Measurements from ENCODE around the gene CMIP.

The CMIP gene

GRCh38 chr16:81659249-81659648 lies 214.6 kb downstream of the CMIP start:
- Histone ChIP-seq H3K4me3 (ENCODE audit: control insufficient read depth in 1 of 7, extremely low read depth in 1 of 7, insufficient read depth in 4 of 7, low read depth in 2 of 7, low read length in 6 of 7) (no peak overlapping the region), H3K4me1 (ENCODE audit: control extremely low read depth in 1 of 4, control insufficient read depth in 4 of 4, insufficient read depth in 4 of 4, low read length in 3 of 4) (peaks cover 0 to 10% (median 7%) of the 10 kb centered on the region in 4 experiments), H3K27ac (ENCODE audit: insufficient read depth in 1 of 2, low read depth in 1 of 2, low read length in 2 of 2, poor library complexity in 1 of 2, severe bottlenecking in 2 of 2) (no peak overlapping the region), H3K36me3 (ENCODE audit: control insufficient read depth in 4 of 4, insufficient read depth in 4 of 4, low read length in 3 of 4) (peaks cover 9 to 82% (median 38%) of the 10 kb centered on the region in 4 experiments), H3K9me3 (ENCODE audit: control extremely low read depth in 1 of 5, control insufficient read depth in 4 of 5, insufficient read depth in 2 of 5, low read depth in 1 of 5, low read length in 4 of 5) (no peaks in the 10 kb centered on the region), H3K27me3 (replicated peaks in 2 of 5; ENCODE audit: control insufficient read depth in 4 of 5, insufficient read depth in 5 of 5, low read length in 4 of 5) (no peaks in the 10 kb centered on the region)
- 100% methylated on average over 1 of the region's 2 CpGs for WGBS (ENCODE audit: insufficient coverage)
- no peak for DNase-seq
- ChIA-PET CTCF (interaction anchor here (1.2 to 3.3 kb wide), 3 partner anchors 32 to 37 kb away, joined by 3 to 10 read pairs (median 5); no protein-coding TSS in a partner anchor), POLR2A (interaction anchor here (0.5 kb wide), 1 partner anchor 83 kb away, joined by 4 read pairs; no protein-coding TSS in a partner anchor)

- Histone ChIP-seq H3K4me1 (ENCODE audit: control extremely low read depth in 1 of 4, control insufficient read depth in 4 of 4, insufficient read depth in 4 of 4, low read length in 3 of 4) (no peaks in the 10 kb centered on the region), H3K36me3 (ENCODE audit: control insufficient read depth in 4 of 4, insufficient read depth in 4 of 4, low read length in 3 of 4) (peaks cover 14 to 87% (median 48%) of the 10 kb centered on the region in 4 experiments), H3K27ac (ENCODE audit: insufficient read depth in 1 of 2, low read depth in 1 of 2, low read length in 2 of 2, poor library complexity in 1 of 2, severe bottlenecking in 2 of 2) (no peak overlapping the region), H3K4me3 (ENCODE audit: control insufficient read depth in 1 of 7, extremely low read depth in 1 of 7, insufficient read depth in 4 of 7, low read depth in 2 of 7, low read length in 6 of 7) (no peak overlapping the region), H3K27me3 (replicated peaks in 2 of 5; ENCODE audit: control insufficient read depth in 4 of 5, insufficient read depth in 5 of 5, low read length in 4 of 5) (no peaks in the 10 kb centered on the region), H3K9me3 (ENCODE audit: control extremely low read depth in 1 of 5, control insufficient read depth in 4 of 5, insufficient read depth in 2 of 5, low read depth in 1 of 5, low read length in 4 of 5) (no peaks in the 10 kb centered on the region)
- DNase-seq = no peak
- CTCF ChIA-PET = interaction anchor here (1.3 to 3.3 kb wide), 2 partner anchors 14 to 38 kb away, joined by 3 to 10 read pairs; no protein-coding TSS in a partner anchor
- WGBS (ENCODE audit: insufficient coverage) = 96% methylated on average over 13 of the region's 14 CpGs
- POLR2A ChIA-PET = no interaction called here
Observed at GRCh38 chr16:81661082-81661481, 216.5 kb downstream of the CMIP start.

- peaks cover 9 to 72% (median 47%) of the 10 kb centered on the region in 4 experiments for H3K36me3 ChIP-seq (ENCODE audit: control insufficient read depth in 4 of 4, insufficient read depth in 4 of 4, low read length in 3 of 4)
- WGBS (ENCODE audit: insufficient coverage) = 93% methylated on average over 12 of the region's 14 CpGs
- DNase-seq = no peak
- H3K27me3 ChIP-seq (replicated peaks in 2 of 5; ENCODE audit: control insufficient read depth in 4 of 5, insufficient read depth in 5 of 5, low read length in 4 of 5) = no peaks in the 10 kb centered on the region
- H3K4me1 ChIP-seq (ENCODE audit: control extremely low read depth in 1 of 4, control insufficient read depth in 4 of 4, insufficient read depth in 4 of 4, low read length in 3 of 4) = no peaks in the 10 kb centered on the region
- H3K4me3 ChIP-seq (ENCODE audit: control insufficient read depth in 1 of 7, extremely low read depth in 1 of 7, insufficient read depth in 4 of 7, low read depth in 2 of 7, low read length in 6 of 7) = no peak overlapping the region
- no peaks in the 10 kb centered on the region for H3K9me3 ChIP-seq (ENCODE audit: control extremely low read depth in 1 of 5, control insufficient read depth in 4 of 5, insufficient read depth in 2 of 5, low read depth in 1 of 5, low read length in 4 of 5)
- H3K27ac ChIP-seq (ENCODE audit: insufficient read depth in 1 of 2, low read depth in 1 of 2, low read length in 2 of 2, poor library complexity in 1 of 2, severe bottlenecking in 2 of 2) = no peak overlapping the region
- POLR2A ChIA-PET = no interaction called here
- CTCF ChIA-PET = interaction anchor here (0.7 to 1.4 kb wide), 3 partner anchors 11 to 29 kb away, joined by 3 read pairs; no protein-coding TSS in a partner anchor
Observed at GRCh38 chr16:81664153-81664552, 219.5 kb downstream of the CMIP start.

GRCh38 chr16:81665588-81665987 lies 221.0 kb downstream of the CMIP start:
- POLR2A ChIA-PET = no interaction called here
- CTCF ChIA-PET = interaction anchor here (0.8 to 2.0 kb wide), 3 partner anchors 10 to 42 kb away, joined by 3 to 7 read pairs (median 3); no protein-coding TSS in a partner anchor
- H3K4me1 ChIP-seq (ENCODE audit: control extremely low read depth in 1 of 4, control insufficient read depth in 4 of 4, insufficient read depth in 4 of 4, low read length in 3 of 4) = no peaks in the 10 kb centered on the region
- H3K36me3 ChIP-seq (ENCODE audit: control insufficient read depth in 4 of 4, insufficient read depth in 4 of 4, low read length in 3 of 4) = peaks cover 11 to 75% (median 44%) of the 10 kb centered on the region in 4 experiments
- 94% methylated on average over 2 of the region's 4 CpGs for WGBS (ENCODE audit: insufficient coverage)
- no peaks in the 10 kb centered on the region for H3K27me3 ChIP-seq (replicated peaks in 2 of 5; ENCODE audit: control insufficient read depth in 4 of 5, insufficient read depth in 5 of 5, low read length in 4 of 5)
- H3K9me3 ChIP-seq (ENCODE audit: control extremely low read depth in 1 of 5, control insufficient read depth in 4 of 5, insufficient read depth in 2 of 5, low read depth in 1 of 5, low read length in 4 of 5) = no peaks in the 10 kb centered on the region
- DNase-seq = no peak
- no peak overlapping the region for H3K27ac ChIP-seq (ENCODE audit: insufficient read depth in 1 of 2, low read depth in 1 of 2, low read length in 2 of 2, poor library complexity in 1 of 2, severe bottlenecking in 2 of 2)
- no peak overlapping the region for H3K4me3 ChIP-seq (ENCODE audit: control insufficient read depth in 1 of 7, extremely low read depth in 1 of 7, insufficient read depth in 4 of 7, low read depth in 2 of 7, low read length in 6 of 7)

GRCh38 chr16:81666113-81666512 lies 221.5 kb downstream of the CMIP start:
- POLR2A ChIA-PET = no interaction called here

GRCh38 chr16:81668243-81669097 lies 223.9 kb downstream of the CMIP start:
- Histone ChIP-seq H3K36me3 (ENCODE audit: control insufficient read depth in 4 of 4, insufficient read depth in 4 of 4, low read length in 3 of 4) (peaks cover 13 to 65% (median 41%) of the 10 kb centered on the region in 4 experiments), H3K27me3 (replicated peaks in 2 of 5; ENCODE audit: control insufficient read depth in 4 of 5, insufficient read depth in 5 of 5, low read length in 4 of 5) (no peaks in the 10 kb centered on the region), H3K4me3 (ENCODE audit: control insufficient read depth in 1 of 7, extremely low read depth in 1 of 7, insufficient read depth in 4 of 7, low read depth in 2 of 7, low read length in 6 of 7) (no peak overlapping the region), H3K4me1 (ENCODE audit: control extremely low read depth in 1 of 4, control insufficient read depth in 4 of 4, insufficient read depth in 4 of 4, low read length in 3 of 4) (no peaks in the 10 kb centered on the region), H3K9me3 (ENCODE audit: control extremely low read depth in 1 of 5, control insufficient read depth in 4 of 5, insufficient read depth in 2 of 5, low read depth in 1 of 5, low read length in 4 of 5) (no peaks in the 10 kb centered on the region), H3K27ac (ENCODE audit: insufficient read depth in 1 of 2, low read depth in 1 of 2, low read length in 2 of 2, poor library complexity in 1 of 2, severe bottlenecking in 2 of 2) (no peak overlapping the region)
- ChIA-PET POLR2A (interaction anchor here (0.7 kb wide), 1 partner anchor 34 kb away, joined by 5 read pairs; no protein-coding TSS in a partner anchor), CTCF (interaction anchor here (0.5 kb wide), 1 partner anchor 195 kb away, joined by 5 read pairs; no protein-coding TSS in a partner anchor)
- 91% methylated on average over 16 of the region's 23 CpGs for WGBS (ENCODE audit: insufficient coverage)
- peak in 1 of 3 donors; percentile 19 for DNase-seq

More at GRCh38 chr16:81666113-81666512, 221.5 kb downstream of the CMIP start:
- H3K4me1 ChIP-seq (ENCODE audit: control extremely low read depth in 1 of 4, control insufficient read depth in 4 of 4, insufficient read depth in 4 of 4, low read length in 3 of 4) = no peaks in the 10 kb centered on the region
- no peaks in the 10 kb centered on the region for H3K27me3 ChIP-seq (replicated peaks in 2 of 5; ENCODE audit: control insufficient read depth in 4 of 5, insufficient read depth in 5 of 5, low read length in 4 of 5)
- H3K4me3 ChIP-seq (ENCODE audit: control insufficient read depth in 1 of 7, extremely low read depth in 1 of 7, insufficient read depth in 4 of 7, low read depth in 2 of 7, low read length in 6 of 7) = no peak overlapping the region
- WGBS (ENCODE audit: insufficient coverage) = 95% methylated on average over 5 of the region's 7 CpGs
- no peak for DNase-seq
- CTCF ChIA-PET = interaction anchor here (2.0 kb wide), 1 partner anchor 11 kb away, joined by 7 read pairs; no protein-coding TSS in a partner anchor
- H3K9me3 ChIP-seq (ENCODE audit: control extremely low read depth in 1 of 5, control insufficient read depth in 4 of 5, insufficient read depth in 2 of 5, low read depth in 1 of 5, low read length in 4 of 5) = no peaks in the 10 kb centered on the region
- no peak overlapping the region for H3K27ac ChIP-seq (ENCODE audit: insufficient read depth in 1 of 2, low read depth in 1 of 2, low read length in 2 of 2, poor library complexity in 1 of 2, severe bottlenecking in 2 of 2)
- peaks cover 11 to 71% (median 42%) of the 10 kb centered on the region in 4 experiments for H3K36me3 ChIP-seq (ENCODE audit: control insufficient read depth in 4 of 4, insufficient read depth in 4 of 4, low read length in 3 of 4)

All from common myeloid progenitor, CD34-positive (primary cell).